NCI-H82 treated with DMSO at 0.1 percent for 48 hours (cell line): ENCODE data around the gene CHD9.

Experiments used
- DNase-seq: peaks from one replicate; lab custom pipeline; 2025; ENCODE audit not compliant: unreplicated experiment; lab: John Stamatoyannopoulos, UW

CHD9 gene

GRCh38 chr16:53129281-53130158, 74.7 kb downstream of the CHD9 start:
- no peak for DNase-seq

GRCh38 chr16:53130159-53131049, 75.6 kb downstream of the CHD9 start:
- DNase-seq, result peak; percentile 81

GRCh38 chr16:53131050-53131362, 76.2 kb downstream of the CHD9 start:
- DNase-seq, result no peak

GRCh38 chr16:53131363-53132071, 76.7 kb downstream of the CHD9 start:
- no peak for DNase-seq

- no peak for DNase-seq
These were observed 77.6 kb downstream of the CHD9 start for GRCh38 chr16:53132406-53132805.

- DNase-seq, result no peak
These were observed 80.5 kb downstream of the CHD9 start for GRCh38 chr16:53135329-53135728.

GRCh38 chr16:53142823-53143568, 88.2 kb downstream of the CHD9 start:
- no peak for DNase-seq

GRCh38 chr16:53147500-53148065, 92.8 kb downstream of the CHD9 start:
- DNase-seq, result no peak

GRCh38 chr16:53150769-53151168, 96.0 kb downstream of the CHD9 start:
- DNase-seq, result no peak

GRCh38 chr16:53152329-53152728, 97.5 kb downstream of the CHD9 start:
- DNase-seq, result no peak

- DNase-seq, result no peak
These were observed 98.3 kb downstream of the CHD9 start for GRCh38 chr16:53153130-53153529.

GRCh38 chr16:53154513-53154912, 99.7 kb downstream of the CHD9 start:
- DNase-seq, result peak; percentile 23

- DNase-seq, result no peak
These were observed 101.7 kb downstream of the CHD9 start for GRCh38 chr16:53156516-53156915.

- DNase-seq, result peak; percentile 2
These were observed 105.1 kb downstream of the CHD9 start for GRCh38 chr16:53159781-53160436.

- DNase-seq, result no peak
These were observed 111.3 kb downstream of the CHD9 start for GRCh38 chr16:53166099-53166498.

- no peak for DNase-seq
These were observed 114.0 kb downstream of the CHD9 start for GRCh38 chr16:53168744-53169143.

GRCh38 chr16:53172517-53172916, 117.7 kb downstream of the CHD9 start:
- DNase-seq, result no peak

GRCh38 chr16:53175118-53175517, 120.3 kb downstream of the CHD9 start:
- no peak for DNase-seq

- DNase-seq, result no peak
These were observed 121.6 kb downstream of the CHD9 start for GRCh38 chr16:53176434-53176833.

- DNase-seq, result no peak
These were observed 128.7 kb downstream of the CHD9 start for GRCh38 chr16:53183442-53183841.
